Measurements from ENCODE around the gene B3GNT7.
A peak's percentile ranks its signal among the peaks of the same experiment; 100 is the strongest.
"Not testable (repeated sequence)": the region's sequence is repeated elsewhere in the genome, so short reads cannot be mapped to it uniquely, and the experiment has no call there.

Gene B3GNT7

DNA sequence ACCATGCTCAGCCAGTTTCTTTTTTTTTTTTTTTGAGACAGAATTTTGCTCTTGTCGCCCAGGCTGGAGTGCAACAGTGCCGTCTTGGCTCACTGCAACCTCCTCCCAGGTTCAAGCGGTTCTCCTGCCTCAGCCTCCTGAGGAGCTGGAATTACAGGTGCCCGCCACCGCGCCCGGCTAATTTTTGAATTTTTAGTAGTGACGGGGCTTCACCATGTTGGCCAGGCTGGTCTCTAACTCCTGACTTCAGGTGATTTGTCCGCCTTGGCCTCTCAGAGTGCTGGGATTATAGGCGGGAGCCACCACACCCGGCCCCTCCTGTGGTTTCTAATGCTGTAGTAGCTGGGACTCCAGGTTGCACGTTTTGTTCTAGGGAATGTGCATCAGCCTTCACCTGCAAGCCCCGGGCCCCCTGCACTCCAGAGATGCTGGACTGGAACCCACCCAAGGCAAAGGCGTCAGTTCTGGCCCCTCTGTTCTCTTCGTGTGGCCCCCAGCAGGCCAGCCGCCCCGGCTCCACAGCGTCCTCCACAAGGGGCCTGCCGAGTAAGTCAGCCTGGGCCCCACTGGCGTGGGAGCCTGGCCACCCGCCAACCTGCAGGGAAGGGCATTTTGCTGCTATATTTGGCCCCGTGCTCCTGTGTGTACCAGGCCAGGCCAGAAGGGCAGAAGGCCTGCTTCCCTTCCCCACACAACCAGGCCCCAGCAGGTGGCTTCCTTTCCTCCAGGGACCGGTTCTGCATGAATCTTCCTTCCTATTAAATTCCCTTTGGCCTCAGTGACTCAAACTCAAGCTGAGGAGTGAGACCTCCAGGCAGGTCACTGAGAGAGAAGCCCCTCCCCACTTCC, 25.7 kb upstream of the B3GNT7 start:
- no peak for DNase-seq

DNA sequence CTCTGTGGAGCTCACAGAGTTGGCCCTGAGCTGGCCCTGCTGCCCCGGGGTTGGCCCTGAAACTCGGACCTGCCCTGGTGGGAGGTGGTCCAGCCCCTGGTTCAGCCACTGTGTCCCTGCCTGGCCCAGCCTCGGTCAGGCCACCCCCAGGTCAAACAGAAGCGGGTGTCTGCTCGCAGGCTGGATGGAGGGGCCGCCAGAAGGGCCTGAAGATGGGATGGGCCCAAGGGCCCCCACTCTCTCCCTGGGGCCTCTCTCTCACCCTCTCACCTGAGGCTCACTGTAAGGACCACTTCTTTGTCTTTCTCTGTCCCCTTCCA, 25.1 kb upstream of the B3GNT7 start:
- no peak for DNase-seq

DNA sequence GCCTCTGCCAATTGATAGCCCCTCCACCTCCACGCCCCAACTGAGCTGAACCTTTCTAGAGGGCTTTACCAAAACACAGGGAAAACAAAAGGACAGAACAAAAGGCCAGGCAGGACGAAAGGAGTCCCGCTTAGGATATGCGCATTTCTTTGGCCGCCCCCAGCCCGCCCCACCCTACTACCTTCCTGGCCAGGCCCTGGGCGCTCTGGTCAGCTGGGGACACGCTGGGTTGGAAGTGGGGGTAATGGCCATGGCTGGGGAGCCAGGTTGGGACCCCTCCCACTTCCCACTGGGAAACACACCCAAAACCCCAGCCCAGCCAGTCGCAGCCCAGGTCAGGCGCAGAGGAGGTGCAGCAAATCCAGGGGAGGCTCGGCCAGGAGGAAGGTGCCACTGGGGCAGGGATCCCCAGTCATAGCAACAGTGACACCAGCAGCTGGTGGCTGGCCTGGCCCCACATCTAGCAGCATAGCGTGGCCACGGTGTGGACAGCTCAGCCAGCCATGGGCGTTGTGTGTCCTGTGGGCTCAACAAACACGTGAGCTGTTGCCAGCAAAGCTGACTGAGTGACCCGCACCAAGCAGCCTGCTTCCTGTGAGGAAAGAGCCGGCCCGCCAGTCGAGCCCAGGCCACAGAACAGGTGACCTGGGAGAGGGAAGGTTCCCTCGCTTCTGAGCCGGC, 24.6 kb upstream of the B3GNT7 start:
- no peak for DNase-seq

DNA sequence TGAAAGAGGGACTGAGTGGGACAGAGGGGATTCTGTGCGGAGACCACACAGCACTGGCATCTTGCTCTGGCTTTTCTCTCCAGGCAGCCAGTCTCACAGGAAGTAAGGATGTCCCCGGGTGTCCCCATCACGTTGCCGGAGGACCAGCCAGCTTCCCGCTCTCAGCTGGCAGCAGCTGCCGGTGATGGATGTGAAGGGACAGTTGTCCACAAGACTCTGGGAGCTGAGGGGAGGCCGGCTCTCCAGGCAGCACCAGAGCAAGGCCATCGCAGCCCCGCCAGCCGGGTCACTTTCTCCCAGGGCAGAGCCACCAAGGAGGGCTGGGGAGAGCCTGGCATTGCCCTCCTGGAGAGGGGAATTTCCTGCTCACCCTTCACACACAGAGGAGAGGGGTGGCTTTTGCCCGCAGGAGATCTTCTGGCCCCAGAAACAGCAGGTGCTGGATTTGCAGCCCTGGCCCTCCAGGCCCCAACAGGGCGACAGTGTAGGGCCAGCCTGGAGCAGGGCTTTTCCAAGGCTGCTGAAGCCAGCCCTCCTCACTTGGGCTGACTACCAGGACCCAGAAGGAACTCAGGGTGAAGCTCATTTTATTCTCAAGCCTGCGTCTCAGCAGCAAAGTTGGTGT, 24.0 kb upstream of the B3GNT7 start:
- no peak for DNase-seq

DNA sequence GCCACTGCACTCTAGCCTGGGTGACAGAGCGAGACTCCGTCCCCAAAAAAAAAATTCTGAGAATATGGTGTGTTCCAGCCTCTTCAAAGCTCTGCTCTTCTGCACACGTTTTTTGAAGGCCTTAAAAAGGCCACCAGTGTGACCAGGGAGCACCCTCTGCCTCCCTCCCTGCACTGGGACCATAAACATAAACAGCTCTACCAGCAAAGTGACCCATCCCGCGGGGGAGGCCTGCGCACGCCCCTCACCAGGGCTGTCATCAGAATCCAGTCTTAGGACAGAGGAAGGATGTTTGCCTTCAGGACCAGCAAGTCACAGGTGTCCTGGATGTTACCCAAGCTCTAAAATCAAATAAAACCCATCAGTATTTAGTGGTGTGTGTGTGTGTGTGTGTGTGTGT, 23.2 kb upstream of the B3GNT7 start:
- DNase-seq: no peak

DNA sequence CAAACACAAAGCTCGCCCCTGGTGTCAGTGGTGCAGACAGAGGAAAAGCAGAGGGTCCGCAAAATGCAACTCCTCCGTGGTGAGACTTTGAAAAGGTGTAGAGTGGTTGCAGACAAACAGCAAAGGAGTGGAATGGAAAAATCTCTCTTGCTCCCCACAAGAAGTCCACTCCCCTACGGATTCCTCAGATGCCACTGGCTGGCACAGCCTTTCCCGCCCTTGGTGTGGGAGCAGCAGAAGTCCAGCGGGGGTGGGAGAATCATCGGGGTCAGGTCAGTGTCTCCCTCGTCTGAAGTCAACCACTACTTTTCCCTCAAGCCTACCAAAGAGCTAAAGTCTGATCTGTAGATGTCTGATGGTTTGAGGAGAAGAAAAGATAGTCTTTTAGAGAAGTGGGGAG, 22.3 kb upstream of the B3GNT7 start:
- DNase-seq: no peak

DNA sequence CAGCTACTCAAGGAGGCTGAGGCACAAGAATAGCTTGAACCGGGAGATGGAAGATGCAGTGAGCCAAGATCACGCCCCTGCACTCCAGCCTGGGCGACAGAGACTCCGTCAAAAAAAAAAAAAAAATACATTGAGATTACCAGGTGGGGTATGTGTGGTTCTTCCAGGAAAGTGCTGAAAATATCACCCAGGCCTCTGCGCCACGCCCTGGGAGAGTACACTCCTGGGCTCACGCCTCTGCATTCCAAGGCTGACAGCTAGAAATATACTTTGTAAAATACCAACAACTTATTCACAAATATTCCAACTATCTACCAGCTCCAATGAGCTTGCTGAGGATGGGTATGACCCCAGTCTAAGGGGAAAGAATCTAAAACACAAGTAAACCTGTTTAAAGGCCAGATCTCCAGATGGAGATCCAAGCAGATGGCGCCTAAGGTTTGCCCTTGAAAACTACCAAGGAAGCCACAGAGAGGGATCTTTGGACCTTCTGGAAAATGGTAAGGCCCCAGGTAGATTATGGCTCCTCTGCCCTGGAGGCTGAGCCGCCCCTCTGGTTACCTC, 21.6 kb upstream of the B3GNT7 start:
- DNase-seq: no peak

DNA sequence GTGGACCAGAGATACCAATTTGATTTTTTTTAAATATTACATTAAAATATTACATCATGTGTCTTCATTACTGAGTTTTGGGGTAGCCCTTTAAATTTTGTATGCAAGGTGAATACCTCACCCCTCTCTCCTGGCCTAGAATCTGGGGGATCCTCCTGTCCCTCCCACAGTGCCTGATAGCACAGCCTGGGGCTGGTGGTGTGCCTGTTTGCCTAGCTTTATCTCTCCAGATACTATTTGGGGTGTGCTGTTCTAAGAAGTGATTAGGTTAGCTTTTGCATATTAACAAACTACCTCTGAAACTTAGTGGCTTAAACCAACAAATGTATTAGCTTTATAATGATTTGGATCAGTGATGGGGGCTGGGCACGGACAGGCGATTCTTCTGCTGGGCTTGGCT, 20.7 kb upstream of the B3GNT7 start:
- DNase-seq: no peak

DNA sequence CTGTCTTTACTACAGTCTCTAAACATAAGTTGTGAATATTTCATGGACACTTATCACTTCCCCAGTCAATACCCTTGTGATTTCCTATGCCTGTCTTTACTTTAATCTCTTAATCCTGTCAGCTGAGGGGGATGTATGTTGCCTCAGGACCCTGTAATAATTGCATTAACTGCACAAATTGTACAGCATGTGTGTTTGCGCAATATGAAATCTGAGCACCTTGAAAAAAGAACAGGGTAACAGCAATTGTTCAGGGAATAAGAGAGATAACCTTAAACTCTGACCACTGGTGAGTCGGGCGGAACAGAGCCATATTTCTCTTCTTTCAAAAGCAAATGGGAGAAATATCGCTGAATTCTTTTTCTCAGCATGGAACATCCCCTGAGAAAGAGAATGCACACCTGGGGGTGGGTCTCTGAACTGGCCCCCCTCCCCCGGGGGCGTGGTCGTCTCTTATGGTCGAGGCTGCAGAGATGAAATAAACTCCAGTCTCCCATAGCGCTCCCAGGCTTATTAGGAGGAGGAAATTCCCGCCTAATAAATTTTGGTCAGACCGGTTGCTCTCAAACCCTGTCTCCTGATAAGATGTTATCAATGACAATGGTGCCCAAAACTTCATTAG, 19.4 kb upstream of the B3GNT7 start:
- not testable (repeated sequence) for DNase-seq

DNA sequence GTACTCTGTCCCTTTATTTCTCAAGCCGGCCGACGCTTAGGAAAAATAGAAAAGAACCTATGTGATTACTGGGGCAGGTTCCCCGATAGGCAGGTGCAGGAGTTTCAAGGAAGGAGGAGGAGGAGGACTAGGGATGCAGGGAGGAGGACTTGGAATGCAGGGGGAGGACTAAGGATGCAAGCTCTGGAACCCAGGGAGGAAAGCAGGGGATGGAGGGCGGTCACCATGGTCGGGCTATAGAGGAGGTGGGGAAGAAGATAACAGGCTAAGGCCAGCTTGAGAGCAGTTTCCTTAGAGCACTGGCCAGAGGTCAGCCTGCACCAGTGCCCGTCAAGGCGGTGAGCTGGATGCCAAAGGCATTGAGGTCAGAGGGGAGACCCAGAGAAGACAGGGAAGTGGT, 18.7 kb upstream of the B3GNT7 start:
- DNase-seq: no peak

DNA sequence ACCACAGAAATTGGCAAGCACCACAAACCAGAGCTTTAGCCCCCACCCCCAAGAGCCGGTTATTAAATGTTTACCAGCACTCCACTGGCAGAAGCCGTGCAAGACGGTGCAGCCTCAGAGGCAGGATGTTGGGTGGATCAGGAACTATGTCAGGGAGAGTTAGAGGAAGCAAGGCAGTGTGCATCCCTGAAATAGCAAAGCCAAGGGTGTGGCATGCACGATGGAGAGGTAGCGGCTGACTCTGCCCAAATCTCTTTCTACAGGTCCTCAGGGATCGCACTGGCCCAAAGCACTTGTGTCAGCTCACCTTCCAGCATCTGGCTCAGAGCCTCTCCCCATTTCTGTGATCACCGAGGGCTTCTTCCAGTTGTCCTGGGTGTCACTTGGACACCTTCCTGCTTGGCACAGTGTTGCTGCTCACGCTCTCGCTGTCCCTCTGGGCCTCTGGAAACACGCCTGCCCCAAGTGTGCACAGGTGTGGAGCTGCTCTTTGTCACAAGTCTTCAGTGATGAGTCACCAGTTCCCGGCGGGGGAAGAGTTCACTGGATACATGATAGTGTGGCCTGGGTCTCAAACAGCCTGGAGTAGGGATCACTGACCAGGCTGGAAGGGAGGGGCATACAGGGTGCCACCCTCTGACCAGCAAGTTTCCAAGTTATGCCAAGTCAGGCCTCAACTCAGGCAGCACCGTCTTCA, 17.3 kb upstream of the B3GNT7 start:
- DNase-seq: no peak

DNA sequence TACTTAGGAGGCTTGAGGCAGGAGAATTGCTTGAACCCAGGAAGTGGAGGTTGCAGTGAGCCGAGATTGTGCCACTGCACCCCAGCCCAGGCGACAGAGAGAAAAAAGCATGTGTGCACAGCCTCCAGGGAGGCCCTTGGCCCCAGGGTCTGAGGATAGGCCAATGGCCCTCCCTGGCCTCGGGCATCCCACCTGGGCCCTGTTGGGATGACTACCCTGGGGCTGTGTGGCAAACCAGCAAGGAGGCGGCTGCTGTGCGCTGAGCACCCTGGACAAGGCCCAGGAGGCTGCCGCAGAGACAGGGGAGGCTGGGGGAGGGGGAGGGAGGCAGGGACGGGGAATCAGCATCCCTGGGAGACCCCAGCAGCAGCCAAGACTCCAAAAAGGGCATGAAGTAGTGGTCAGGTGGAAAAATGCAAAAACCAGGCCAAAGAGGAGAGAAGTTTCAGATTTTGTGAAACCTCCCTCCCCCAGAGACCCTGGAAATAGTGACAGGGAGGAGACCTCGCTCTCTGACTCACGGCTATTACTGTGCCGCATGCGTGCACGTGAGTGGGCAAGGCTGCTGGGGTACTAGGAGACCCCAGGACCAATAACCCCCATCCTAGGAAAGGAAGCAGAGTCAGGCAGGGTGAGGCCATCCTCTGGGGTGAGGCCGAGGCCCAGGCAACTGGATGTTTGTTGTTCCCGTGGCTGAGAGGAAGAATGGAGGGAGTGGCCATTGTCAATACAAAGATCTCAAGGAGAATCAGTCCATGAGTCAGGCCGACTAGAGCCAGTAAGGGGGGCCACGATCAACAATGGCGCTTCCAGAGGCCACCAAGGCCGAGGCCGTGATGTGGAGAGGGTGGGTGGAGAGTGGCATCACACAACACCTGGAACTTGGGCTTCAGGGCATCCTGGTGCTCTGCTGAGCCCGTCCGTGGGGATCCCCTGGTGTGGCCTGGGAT, 16.0 kb upstream of the B3GNT7 start:
- DNase-seq: no peak

DNA sequence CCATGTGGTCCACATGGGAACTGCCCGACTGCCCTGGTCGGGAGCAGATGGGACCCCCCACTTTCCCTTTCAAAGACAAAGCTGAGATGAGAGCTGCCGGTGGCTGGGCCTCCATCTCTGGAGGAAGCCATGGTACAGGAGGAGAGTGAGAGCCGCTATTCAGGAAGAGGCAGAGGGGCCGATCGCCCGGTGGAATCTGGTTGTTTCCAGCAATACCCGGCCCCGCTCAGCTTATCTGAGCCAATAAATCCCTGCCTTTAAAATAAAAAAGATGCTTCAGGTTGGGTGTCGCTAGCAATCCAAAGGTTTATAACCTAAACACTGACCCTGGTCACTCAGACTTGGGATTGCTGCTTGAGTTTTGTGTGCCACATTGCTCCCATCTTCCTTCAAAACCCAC, 15.2 kb upstream of the B3GNT7 start:
- no peak for DNase-seq

DNA sequence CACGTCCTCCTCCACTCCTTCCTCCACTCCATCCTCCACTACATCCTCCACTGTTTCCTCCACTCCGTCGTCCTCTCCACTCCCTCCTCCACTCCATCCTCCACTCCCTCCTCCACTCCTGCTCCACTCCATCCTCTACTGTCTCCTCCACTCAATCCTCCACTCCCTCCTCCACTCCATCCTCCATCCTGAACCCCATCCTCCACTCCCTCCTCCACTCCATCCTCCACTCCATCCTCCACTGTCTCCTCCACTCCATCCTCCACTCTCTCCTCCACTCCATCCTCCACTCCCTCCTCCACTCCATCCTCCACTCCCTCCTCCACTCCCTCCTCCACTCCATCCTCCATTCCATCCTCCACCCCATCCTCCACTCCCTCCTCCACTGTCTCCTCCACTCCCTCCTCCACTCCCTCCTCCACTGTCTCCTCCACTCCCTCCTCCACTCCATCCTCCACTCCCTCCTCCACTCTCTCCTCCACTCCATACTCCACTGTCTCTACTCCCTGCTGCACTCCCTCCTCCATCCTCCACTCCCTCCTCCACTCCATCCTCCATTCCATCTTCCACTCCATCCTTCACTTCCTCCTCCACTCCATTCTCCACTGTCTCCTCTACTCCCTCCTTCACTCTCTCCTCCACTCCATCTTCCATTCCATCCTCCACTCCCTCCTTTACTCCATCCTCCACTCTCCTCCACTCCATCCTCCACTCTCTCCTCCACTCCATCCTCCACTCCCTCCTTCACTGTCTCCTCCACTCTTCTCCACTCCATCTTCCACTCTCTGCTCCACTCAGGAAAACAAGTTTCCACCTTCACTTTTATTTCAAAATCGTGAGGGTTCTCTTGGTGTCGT, 14.3 kb upstream of the B3GNT7 start:
- no peak for DNase-seq

DNA sequence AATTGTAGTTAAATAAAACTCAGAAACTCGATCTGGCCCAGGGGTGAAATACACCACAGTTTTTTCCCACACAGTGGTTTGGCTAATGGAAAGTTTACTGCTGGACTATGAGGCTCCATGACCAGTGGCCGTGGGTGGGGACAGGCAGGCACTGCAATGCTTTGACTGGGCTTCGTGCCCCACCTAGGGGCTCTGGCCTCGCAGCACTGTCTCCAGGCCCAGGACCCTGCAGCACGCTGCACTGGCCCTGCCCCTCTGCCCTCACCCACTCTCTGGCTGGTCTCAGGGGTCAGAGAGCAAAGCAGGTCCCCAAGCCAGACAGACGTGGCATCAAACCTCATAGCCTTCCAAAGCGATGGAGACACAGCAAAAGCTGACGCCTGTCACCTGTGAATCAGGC, 13.4 kb upstream of the B3GNT7 start:
- no peak for DNase-seq

DNA sequence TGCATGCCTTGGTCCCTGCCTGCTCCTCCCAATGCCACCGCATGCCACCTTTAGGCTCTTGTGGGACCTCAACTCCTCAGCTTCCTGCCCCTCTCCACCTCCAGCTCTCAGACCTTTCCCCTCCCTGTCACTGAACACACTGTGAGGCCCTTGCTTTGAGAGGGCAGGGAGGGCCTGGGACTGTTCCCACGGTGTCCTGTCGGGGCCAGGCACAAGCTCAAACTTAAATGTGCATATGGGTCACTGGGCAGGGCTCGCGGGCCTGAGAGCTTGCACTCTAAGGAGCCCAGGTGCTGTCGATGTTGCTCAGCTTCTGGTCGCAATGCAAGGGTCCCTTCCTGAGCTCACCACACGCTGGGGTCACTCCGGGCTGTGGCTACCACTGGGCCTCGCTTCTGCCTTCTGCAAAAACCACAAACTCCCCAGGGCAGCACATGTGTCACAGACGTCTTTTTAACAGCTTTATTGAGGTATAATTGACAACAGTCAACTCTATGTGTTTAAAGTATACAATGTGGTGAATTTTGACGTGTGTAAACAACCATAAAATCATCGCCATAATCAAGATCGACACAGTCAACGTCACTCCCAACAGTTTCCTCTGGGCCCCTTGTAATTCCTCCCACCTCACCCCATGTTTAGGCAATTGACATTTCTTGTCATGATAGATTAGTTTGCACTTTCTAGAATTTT, 11.9 kb upstream of the B3GNT7 start:
- DNase-seq: no peak

DNA sequence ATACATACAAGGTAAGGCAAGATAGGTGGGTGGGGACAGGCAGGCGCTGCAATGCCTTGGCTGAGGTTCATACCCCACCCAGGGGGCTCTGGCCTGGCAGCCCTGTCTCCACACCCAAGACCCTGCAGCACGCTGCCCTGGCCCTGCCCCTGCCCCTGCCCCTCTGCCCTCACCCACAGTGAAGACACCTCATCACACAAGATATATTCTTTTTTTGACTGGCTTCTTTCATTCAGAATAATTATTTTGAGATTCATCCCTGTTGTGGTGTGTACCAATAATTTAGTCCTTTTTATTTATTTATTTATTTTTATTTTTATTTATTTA, 11.4 kb upstream of the B3GNT7 start:
- DNase-seq: no peak

DNA sequence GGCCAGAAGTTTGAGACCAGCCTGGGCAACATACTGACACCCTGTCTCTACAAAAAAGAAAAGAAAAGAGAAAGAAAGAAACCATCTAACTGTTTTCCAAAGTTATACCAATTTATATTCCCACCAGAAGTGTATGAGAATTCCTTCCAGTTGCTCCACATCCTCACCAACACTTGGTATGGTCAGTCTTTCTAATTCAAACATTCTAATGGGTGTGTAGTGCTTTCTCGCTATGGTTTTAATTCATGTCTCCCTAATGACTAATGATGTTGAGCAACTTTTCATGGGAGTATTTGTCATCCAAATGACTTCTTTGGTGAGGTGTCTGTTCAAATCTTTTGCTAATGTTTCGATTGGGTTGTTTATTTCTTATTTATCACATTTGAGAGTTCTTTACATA, 10.5 kb upstream of the B3GNT7 start:
- DNase-seq: peak; percentile 25 to 33

DNA sequence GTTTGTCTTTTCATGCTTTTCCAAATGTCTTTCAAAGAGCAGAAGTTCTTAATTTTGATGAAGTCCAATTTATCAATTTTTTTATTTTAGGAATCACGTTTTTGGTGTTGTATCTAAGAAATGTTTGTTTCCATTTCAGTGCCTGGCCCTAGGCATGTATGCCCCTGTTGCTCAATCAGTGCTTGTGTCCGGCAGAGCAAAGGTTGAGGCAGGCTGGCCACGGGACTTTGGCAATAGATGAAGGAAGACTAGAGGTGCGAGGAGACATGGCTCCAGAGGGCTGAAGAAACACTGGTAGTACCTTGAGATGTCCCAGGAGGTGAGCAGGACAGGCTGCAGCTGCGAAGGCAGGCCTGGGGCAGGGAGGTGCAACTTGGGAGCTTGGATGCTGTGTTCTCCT, 10.1 kb upstream of the B3GNT7 start:
- DNase-seq: no peak

DNA sequence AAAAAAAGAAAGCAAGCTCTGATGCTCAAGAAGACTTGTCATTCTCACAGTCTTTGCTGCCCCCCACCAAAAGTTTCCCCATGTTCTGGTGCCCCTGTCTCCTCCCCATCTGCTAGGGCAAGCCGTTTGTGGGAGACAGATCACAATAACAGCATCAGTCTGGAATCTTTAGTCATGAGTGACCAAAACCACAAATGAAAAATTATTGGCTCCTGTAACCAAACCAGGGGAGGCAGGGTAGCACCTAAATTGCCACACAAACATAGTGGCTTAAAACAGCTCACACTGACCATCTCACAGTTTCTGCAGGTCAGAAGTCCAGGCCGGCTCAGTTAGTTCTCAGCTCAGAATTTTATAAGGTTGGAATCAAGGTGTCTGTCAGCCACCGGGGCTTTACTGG, 9.1 kb upstream of the B3GNT7 start:
- no peak for DNase-seq

All from inflammatory macrophage treated with lipopolysaccharide for 1 hour (primary cell).